GM21526 (cell line): ENCODE data around the gene HTD2.
A peak's percentile ranks its signal among the peaks of the same experiment; 100 is the strongest.
"Not testable (repeated sequence)": the region's sequence is repeated elsewhere in the genome, so short reads cannot be mapped to it uniquely, and the experiment has no call there.

ENCODE experiments used
- ATAC-seq: cut with Tn5 transposase; IDR thresholded peaks from one replicate; pipeline ENCODE4 v1.9.1; 2021; ENCODE audit warnings: moderate library complexity; ENCODE audit not compliant: unreplicated experiment, low FRiP score

HTD2 gene

GRCh38 chr3:58329922-58330413, 23.6 kb downstream of the HTD2 start:
- no peak for ATAC-seq

GRCh38 chr3:58331593-58332152, 25.4 kb downstream of the HTD2 start:
- ATAC-seq: no peak

GRCh38 chr3:58332575-58333188, 26.4 kb downstream of the HTD2 start, which contains the start of gene PXK:
Gene PXK, plus strand, starts transcription at chr3:58332892. Its CDS starts 97 bp downstream, at chr3:58332989.
- peak; percentile 84 for ATAC-seq

GRCh38 chr3:58333206-58334012, 27.1 kb downstream of the HTD2 start:
- peak; percentile 14 for ATAC-seq

GRCh38 chr3:58334013-58334321, 27.6 kb downstream of the HTD2 start:
- no peak for ATAC-seq

- no peak for ATAC-seq
Observed at GRCh38 chr3:58334506-58334884, 28.2 kb downstream of the HTD2 start.

GRCh38 chr3:58335652-58335947, 29.3 kb downstream of the HTD2 start:
- ATAC-seq: no peak

GRCh38 chr3:58336135-58336882, 30.0 kb downstream of the HTD2 start:
- ATAC-seq: no peak

- no peak for ATAC-seq
Observed at GRCh38 chr3:58337190-58337589, 30.9 kb downstream of the HTD2 start.

- ATAC-seq: not testable (repeated sequence)
Observed at GRCh38 chr3:58339146-58339545, 32.8 kb downstream of the HTD2 start.

- ATAC-seq: no peak
Observed at GRCh38 chr3:58340594-58341244, 34.4 kb downstream of the HTD2 start.

GRCh38 chr3:58341376-58341775, 35.1 kb downstream of the HTD2 start:
- no peak for ATAC-seq

GRCh38 chr3:58342676-58343075, 36.4 kb downstream of the HTD2 start:
- ATAC-seq: no peak

- ATAC-seq: no peak
Observed at GRCh38 chr3:58345457-58345856, 39.1 kb downstream of the HTD2 start.

- no peak for ATAC-seq
Observed at GRCh38 chr3:58346368-58346767, 40.0 kb downstream of the HTD2 start.

GRCh38 chr3:58347984-58348383, 41.7 kb downstream of the HTD2 start:
- no peak for ATAC-seq

- ATAC-seq: peak; percentile 87
Observed at GRCh38 chr3:58349792-58350626, 43.7 kb downstream of the HTD2 start.

- ATAC-seq: peak; percentile 6
Observed at GRCh38 chr3:58350627-58351013, 44.3 kb downstream of the HTD2 start.

GRCh38 chr3:58351920-58352319, 45.6 kb downstream of the HTD2 start:
- no peak for ATAC-seq

GRCh38 chr3:58352626-58353025, 46.3 kb downstream of the HTD2 start:
- ATAC-seq: no peak
